ENCODE data around the gene IFT43.

Gene IFT43

GRCh38 chr14:76115010-76115422, 129.5 kb downstream of the IFT43 start:
- DNase-seq (ENCODE audit: low spot score): no peak
- no peak for TF ChIP-seq CTCF (IDR thresholded peaks at IDR 0.05; ENCODE audit: extremely low read depth, insufficient read depth, missing control alignments)
- in situ Hi-C loops (cut with MboI; ENCODE audit: low pct_unique_long_range_greater_than_20kb, low sequenced_read_pairs, unreplicated experiment): no loop called here

- in situ Hi-C loops (cut with MboI; ENCODE audit: low pct_unique_long_range_greater_than_20kb, low sequenced_read_pairs, unreplicated experiment): no loop called here
- no peak for TF ChIP-seq CTCF (IDR thresholded peaks at IDR 0.05; ENCODE audit: extremely low read depth, insufficient read depth, missing control alignments)
Measured at GRCh38 chr14:76117789-76118484, 132.4 kb downstream of the IFT43 start.

GRCh38 chr14:76118594-76118993, 133.0 kb downstream of the IFT43 start:
- no peak for DNase-seq (ENCODE audit: low spot score)
- in situ Hi-C loops (cut with MboI; ENCODE audit: low pct_unique_long_range_greater_than_20kb, low sequenced_read_pairs, unreplicated experiment): no loop called here
- no peak for TF ChIP-seq CTCF (IDR thresholded peaks at IDR 0.05; ENCODE audit: extremely low read depth, insufficient read depth, missing control alignments)

More at GRCh38 chr14:76117789-76118484, 132.4 kb downstream of the IFT43 start:
- no peak for DNase-seq (ENCODE audit: low spot score)

GRCh38 chr14:76121089-76121748, 135.7 kb downstream of the IFT43 start:
- no peak for TF ChIP-seq CTCF (IDR thresholded peaks at IDR 0.05; ENCODE audit: extremely low read depth, insufficient read depth, missing control alignments)
- in situ Hi-C loops (cut with MboI; ENCODE audit: low pct_unique_long_range_greater_than_20kb, low sequenced_read_pairs, unreplicated experiment): no loop called here

GRCh38 chr14:76123426-76124225, 138.1 kb downstream of the IFT43 start:
- TF ChIP-seq CTCF (IDR thresholded peaks at IDR 0.05; ENCODE audit: extremely low read depth, insufficient read depth, missing control alignments): no peak
- in situ Hi-C loops (cut with MboI; ENCODE audit: low pct_unique_long_range_greater_than_20kb, low sequenced_read_pairs, unreplicated experiment): no loop called here
- DNase-seq (ENCODE audit: low spot score): no peak

More at GRCh38 chr14:76121089-76121748, 135.7 kb downstream of the IFT43 start:
- no peak for DNase-seq (ENCODE audit: low spot score)

GRCh38 chr14:76125511-76125910, 139.9 kb downstream of the IFT43 start:
- in situ Hi-C loops (cut with MboI; ENCODE audit: low pct_unique_long_range_greater_than_20kb, low sequenced_read_pairs, unreplicated experiment): no loop called here
- DNase-seq (ENCODE audit: low spot score): no peak
- no peak for TF ChIP-seq CTCF (IDR thresholded peaks at IDR 0.05; ENCODE audit: extremely low read depth, insufficient read depth, missing control alignments)

Data from GM13977 (cell line).